Effector CD8-positive, alpha-beta T cell (primary cell): ENCODE data around the gene PCDHGA5.
"Not testable (repeated sequence)": the region's sequence is repeated elsewhere in the genome, so short reads cannot be mapped to it uniquely, and the experiment has no call there.

ENCODE experiments used
- DNase-seq: peaks from one replicate; lab custom pipeline; 2025; lab: John Stamatoyannopoulos, UW

Gene PCDHGA5

GRCh38 chr5:141351591-141351990, 12.4 kb upstream of the PCDHGA5 start:
- no peak for DNase-seq

- DNase-seq, result no peak
These were observed 9.0 kb upstream of the PCDHGA5 start, which contains the start of gene PCDHGA4 for GRCh38 chr5:141354900-141355469. Gene PCDHGA4, plus strand, starts transcription at chr5:141355021. Its CDS starts 87 bp downstream, at chr5:141355108.

- DNase-seq, result no peak
These were observed 8.3 kb upstream of the PCDHGA5 start for GRCh38 chr5:141355641-141356040.

GRCh38 chr5:141356133-141356532, 7.8 kb upstream of the PCDHGA5 start:
- DNase-seq, result no peak

GRCh38 chr5:141356950-141357349, 7.0 kb upstream of the PCDHGA5 start:
- DNase-seq, result no peak

GRCh38 chr5:141359790-141360426, 4.1 kb upstream of the PCDHGA5 start, which contains the start of gene PCDHGB2:
Gene PCDHGB2, plus strand, starts transcription at chr5:141359994. Its CDS starts 142 bp downstream, at chr5:141360136.
- DNase-seq, result no peak

GRCh38 chr5:141360685-141361084, 3.3 kb upstream of the PCDHGA5 start:
- DNase-seq, result no peak

- no peak for DNase-seq
These were observed 1.2 kb upstream of the PCDHGA5 start for GRCh38 chr5:141362719-141363118.

- no peak for DNase-seq
These were observed 2.3 kb downstream of the PCDHGA5 start for GRCh38 chr5:141366016-141366896.

GRCh38 chr5:141369994-141370848, 6.3 kb downstream of the PCDHGA5 start, which contains the start of gene PCDHGB3:
Gene PCDHGB3, plus strand, starts transcription at chr5:141370242. Its CDS starts 153 bp downstream, at chr5:141370395.
- DNase-seq, result no peak

- no peak for DNase-seq
These were observed 7.9 kb downstream of the PCDHGA5 start for GRCh38 chr5:141371572-141372475.

- no peak for DNase-seq
These were observed 9.8 kb downstream of the PCDHGA5 start, which contains the start of gene PCDHGA6 for GRCh38 chr5:141373673-141374317. Gene PCDHGA6, plus strand, starts transcription at chr5:141373891. Its CDS starts 193 bp downstream, at chr5:141374084.

- DNase-seq, result no peak
These were observed 10.7 kb downstream of the PCDHGA5 start for GRCh38 chr5:141374627-141375026.

GRCh38 chr5:141375444-141376155, 11.6 kb downstream of the PCDHGA5 start:
- not testable (repeated sequence) for DNase-seq

- no peak for DNase-seq
These were observed 18.7 kb downstream of the PCDHGA5 start, which contains the start of gene PCDHGA7 for GRCh38 chr5:141382469-141383294. Gene PCDHGA7, plus strand, starts transcription at chr5:141382742. Its CDS starts 158 bp downstream, at chr5:141382900.

GRCh38 chr5:141383345-141383744, 19.4 kb downstream of the PCDHGA5 start:
- no peak for DNase-seq

- DNase-seq, result no peak
These were observed 20.7 kb downstream of the PCDHGA5 start for GRCh38 chr5:141384471-141385267.
